ENCODE measurements around the gene ZNF609. TPM values are rescaled to one million over a fixed set of nuclear protein-coding genes. Genes with fewer than 3 reads are reported as not detected.

ZNF609 gene
- total and polyA plus RNA-seq, 2 of the 13 experiments (the other 11 are each of a cell fraction or from before 2014, with no cell fraction given) = 8.9 to 9.9 TPM

DNA sequence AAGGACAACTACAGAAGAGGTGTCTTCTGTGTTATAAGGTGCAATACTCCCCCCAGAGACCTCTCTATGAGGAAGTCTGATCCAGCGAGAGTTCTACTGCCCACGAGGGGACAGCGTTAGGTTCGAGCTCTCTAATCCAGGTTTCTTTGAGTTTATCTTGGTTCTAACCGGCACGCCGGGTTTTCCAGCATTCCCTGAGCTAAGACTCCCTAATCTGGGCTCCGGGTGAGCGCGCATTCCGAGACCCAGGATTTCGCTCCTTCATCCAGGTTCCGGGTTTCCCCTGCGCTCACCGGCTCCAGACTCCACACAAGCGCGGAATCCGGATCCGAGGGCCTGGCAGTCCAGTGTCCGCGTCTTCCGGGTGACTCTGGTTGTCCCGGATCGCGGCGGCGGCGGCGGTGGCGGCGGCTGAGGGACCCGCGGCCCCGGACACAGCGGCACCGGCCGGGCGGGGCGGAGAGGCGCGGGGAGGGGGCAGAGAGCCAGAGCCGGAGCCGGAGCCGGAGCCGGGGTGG lies at the start of gene ZNF609 (continued):
- TF ChIP-seq SNAPC4 (CRISPR knock-in tag; IDR thresholded peaks at IDR 0.05) (no peak; the same call in 1 of the 2 replicates), ZNF12 (CRISPR knock-in tag; IDR thresholded peaks at IDR 0.05) (0 out of 2 replicates have a peak, but pooled peaks have one; percentile 31), ADNP (CRISPR knock-in tag; IDR thresholded peaks at IDR 0.05) (no peak; the same call in 1 of the 2 replicates), PAWR (CRISPR knock-in tag; IDR thresholded peaks at IDR 0.05; ENCODE audit: borderline replicate concordance) (no peak), ZNF564 (CRISPR knock-in tag; IDR thresholded peaks at IDR 0.05) (no peak), ZNF460 (CRISPR knock-in tag; IDR thresholded peaks at IDR 0.05; ENCODE audit: borderline replicate concordance) (no peak), POLR2G (IDR thresholded peaks at IDR 0.05; ENCODE audit: low read depth, low read length) (peak; percentile 80), ZNF710 (CRISPR knock-in tag; IDR thresholded peaks at IDR 0.05; ENCODE audit: borderline replicate concordance) (peak; percentile 49; the same call in 1 of the 2 replicates), DPF2 (CRISPR knock-in tag; IDR thresholded peaks at IDR 0.05; ENCODE audit: borderline replicate concordance, low read depth) (no peak), ZEB1 (IDR thresholded peaks at IDR 0.05; ENCODE audit: insufficient replicate concordance, low read depth) (no peak), SOX13 (IDR thresholded peaks at IDR 0.05) (no peak), SOX13 (CRISPR knock-in tag; conservative IDR thresholded peaks at IDR 0.05 in 1 of 2, IDR thresholded peaks at IDR 0.05 in 1 of 2) (peak in 1 of 2 experiments; percentile 59; a peak in 2 of 4 replicates), ZNF574 (CRISPR knock-in tag; IDR thresholded peaks at IDR 0.05) (peak; percentile 69), HOXA9 (CRISPR knock-in tag; IDR thresholded peaks at IDR 0.05; ENCODE audit: borderline replicate concordance) (no peak), HMG20A (CRISPR knock-in tag; IDR thresholded peaks at IDR 0.05; ENCODE audit: borderline replicate concordance) (no peak), ZNF317 (CRISPR knock-in tag; IDR thresholded peaks at IDR 0.05) (0 out of 2 replicates have a peak, but pooled peaks have one; percentile 31), BRD4 (CRISPR knock-in tag; IDR thresholded peaks at IDR 0.05) (no peak), ZNF781 (CRISPR knock-in tag; IDR thresholded peaks at IDR 0.05; ENCODE audit: borderline replicate concordance, not compliant biosample characterization) (peak; percentile 48), KMT2A (CRISPR knock-in tag; IDR thresholded peaks at IDR 0.05) (peak; percentile 86), ZNF274 (CRISPR knock-in tag; IDR thresholded peaks at IDR 0.05) (no peak), MAFG (CRISPR knock-in tag; IDR thresholded peaks at IDR 0.05) (no peak)
